IPS-11a (cell line): Measurements from ENCODE around the gene GPN2.

ENCODE experiments used
- H3K4me3 ChIP-seq: one replicate; pipeline ENCODE4 v1.5.1; 2013; ENCODE audit warnings: low read depth, low read length, control low read depth

GPN2 gene

DNA sequence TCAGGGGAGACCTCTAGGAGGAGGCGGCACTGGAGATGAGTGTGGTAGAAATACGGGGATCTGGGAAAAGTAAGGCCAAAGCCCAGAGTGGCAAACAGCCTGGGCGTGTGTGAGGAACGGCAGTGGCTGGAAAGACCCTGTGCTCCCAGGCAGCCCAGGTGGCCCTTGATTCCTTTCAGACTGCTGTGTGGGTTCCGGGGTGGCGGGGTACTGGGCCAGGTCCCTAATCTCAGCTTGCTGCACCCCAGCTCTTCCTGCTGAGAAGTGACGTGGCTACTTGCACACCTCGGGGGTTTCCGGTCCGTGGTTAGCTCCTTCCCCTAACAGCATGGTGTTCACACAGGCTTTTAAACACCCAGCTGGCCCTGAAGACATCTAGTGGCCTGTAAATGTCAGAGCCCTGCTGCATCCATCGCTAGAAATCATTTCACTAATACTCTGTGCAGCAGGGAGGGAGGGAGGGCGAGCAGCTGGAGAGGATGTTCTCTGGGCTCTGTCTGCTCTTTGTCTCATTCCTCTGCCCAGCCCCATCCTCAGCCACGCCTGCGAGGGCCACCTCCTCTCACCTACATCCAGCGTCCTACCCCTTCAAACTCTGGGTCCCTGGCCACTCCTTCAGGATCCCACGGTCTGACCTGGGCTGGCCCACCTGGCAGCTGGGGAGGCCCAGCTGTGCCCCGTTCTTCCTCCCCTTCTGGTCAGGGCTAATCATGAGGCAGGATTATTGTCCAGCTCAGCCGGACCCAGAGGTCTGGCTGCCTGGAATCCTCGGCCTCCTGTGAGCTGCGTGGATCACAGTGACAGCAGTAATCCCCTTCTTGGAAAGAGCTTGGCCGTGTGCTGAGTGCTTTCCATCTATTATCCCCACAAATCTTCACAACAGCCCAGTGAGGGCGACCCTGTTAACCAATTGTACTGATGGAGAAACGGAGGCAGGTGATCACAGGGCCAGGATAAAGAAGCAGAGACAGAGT, 56.4 kb downstream of the GPN2 start:
- H3K4me3 ChIP-seq, result no peak overlapping the region

GRCh38 chr1:26832249-26832960, 57.7 kb downstream of the GPN2 start:
- no peak overlapping the region for H3K4me3 ChIP-seq

- no peak overlapping the region for H3K4me3 ChIP-seq
Observed at GRCh38 chr1:26831546-26832248, 58.4 kb downstream of the GPN2 start.

GRCh38 chr1:26831059-26831458, 59.0 kb downstream of the GPN2 start:
- H3K4me3 ChIP-seq, result no peak overlapping the region

DNA sequence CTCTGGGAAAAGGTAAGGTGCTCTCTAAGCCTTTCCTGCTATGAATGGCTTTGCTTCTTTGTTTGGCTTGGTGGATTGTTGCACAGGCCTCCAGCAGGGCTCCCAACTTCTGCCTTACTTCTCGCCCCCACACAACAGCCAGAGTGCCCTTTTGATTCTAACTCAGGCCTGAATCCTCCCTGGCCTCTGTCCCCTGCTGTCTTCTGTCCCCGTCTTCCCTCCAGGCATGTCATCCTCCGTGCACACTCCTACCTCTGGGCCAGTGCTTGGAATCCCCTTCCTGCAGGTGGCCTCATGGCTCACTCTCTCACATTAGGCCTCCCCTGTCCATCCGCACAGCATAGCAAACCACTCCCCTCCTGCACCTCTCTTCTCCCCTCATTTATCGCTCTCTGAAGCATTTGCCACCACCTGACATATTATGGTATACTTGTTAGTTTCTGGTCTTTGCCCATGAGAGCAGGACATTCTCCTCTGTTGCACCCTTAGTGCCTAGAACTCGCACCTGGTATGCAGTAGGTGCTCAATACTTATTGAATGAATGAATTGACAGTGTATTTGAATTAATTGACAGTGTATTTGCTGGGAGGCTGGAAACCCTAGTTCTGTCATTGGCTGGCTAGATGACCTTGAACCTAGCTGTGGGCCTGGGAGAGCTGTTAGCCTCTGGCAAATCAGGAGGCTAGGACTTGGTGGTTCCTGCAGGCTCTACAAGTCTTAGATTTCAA, 60.7 kb downstream of the GPN2 start:
- H3K4me3 ChIP-seq, result no peak overlapping the region

- no peak overlapping the region for H3K4me3 ChIP-seq
Observed at GRCh38 chr1:26828411-26828991, 61.6 kb downstream of the GPN2 start.

- H3K4me3 ChIP-seq, result no peak overlapping the region
Observed at GRCh38 chr1:26827663-26828062, 62.4 kb downstream of the GPN2 start.

DNA sequence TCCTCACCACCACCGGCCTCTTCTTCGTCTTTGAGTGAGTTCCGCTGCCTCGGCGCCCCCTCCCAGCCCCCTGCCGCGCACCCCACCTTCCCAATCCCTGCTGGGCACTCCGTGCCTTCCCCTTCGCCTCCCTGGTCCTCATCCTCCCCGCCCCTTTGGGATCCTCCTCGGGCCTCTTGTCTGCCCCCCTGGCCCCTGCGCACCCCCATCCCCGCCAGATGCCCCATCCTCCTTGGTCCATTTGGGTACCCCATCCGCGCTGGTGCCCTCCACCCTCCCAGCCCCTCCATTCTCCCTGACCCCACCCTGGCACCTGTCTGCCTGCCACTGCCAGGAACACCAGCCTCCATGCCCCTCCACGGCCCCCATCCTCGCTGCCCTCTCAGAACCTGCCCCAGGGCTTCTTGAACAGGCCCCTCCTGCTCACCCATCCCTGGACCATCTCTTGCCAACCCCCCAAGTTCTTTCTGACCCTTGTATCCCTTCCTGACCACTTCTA, 62.9 kb downstream of the GPN2 start:
- peak overlapping the region; percentile 63 for H3K4me3 ChIP-seq

GRCh38 chr1:26826261-26827105, 63.6 kb downstream of the GPN2 start, which contains the start of gene ZDHHC18:
Gene ZDHHC18 (plus strand): TSS chr1:26826688. CDS start chr1:26826805, 117 bp downstream.
- peak within 1 kb of the TSS; percentile 63 for H3K4me3 ChIP-seq
